ENCODE results near the gene LCNL1.

LCNL1 gene

GRCh38 chr9:137019891-137020683 lies 37.3 kb downstream of the LCNL1 start:
- no peak for DNase-seq (ENCODE audit: insufficient read length, low spot score)
- TF ChIP-seq CTCF (IDR thresholded peaks at IDR 0.05; ENCODE audit: insufficient read depth, missing control alignments) = no peak
- FAIRE-seq = no peak

- DNase-seq (ENCODE audit: insufficient read length, low spot score) (no peak), FAIRE-seq (no peak)
- no peak for TF ChIP-seq CTCF (IDR thresholded peaks at IDR 0.05; ENCODE audit: insufficient read depth, missing control alignments)
Measured at GRCh38 chr9:137020771-137021567, 38.2 kb downstream of the LCNL1 start.

GRCh38 chr9:137021568-137021978 lies 38.8 kb downstream of the LCNL1 start:
- no peak for TF ChIP-seq CTCF (IDR thresholded peaks at IDR 0.05; ENCODE audit: insufficient read depth, missing control alignments)
- DNase-seq (ENCODE audit: insufficient read length, low spot score) (no peak), FAIRE-seq (no peak)

GRCh38 chr9:137021979-137022661 lies 39.3 kb downstream of the LCNL1 start:
- DNase-seq (ENCODE audit: insufficient read length, low spot score) (no peak), FAIRE-seq (no peak)

GRCh38 chr9:137022662-137023008 lies 39.8 kb downstream of the LCNL1 start:
- no peak for TF ChIP-seq CTCF (IDR thresholded peaks at IDR 0.05; ENCODE audit: insufficient read depth, missing control alignments)
- FAIRE-seq (no peak), DNase-seq (ENCODE audit: insufficient read length, low spot score) (no peak)

More at GRCh38 chr9:137021979-137022661, 39.3 kb downstream of the LCNL1 start:
- TF ChIP-seq CTCF (IDR thresholded peaks at IDR 0.05; ENCODE audit: insufficient read depth, missing control alignments) = no peak

- FAIRE-seq (no peak), DNase-seq (ENCODE audit: insufficient read length, low spot score) (no peak)
- TF ChIP-seq CTCF (IDR thresholded peaks at IDR 0.05; ENCODE audit: insufficient read depth, missing control alignments) = no peak
Measured at GRCh38 chr9:137023157-137023556, 40.4 kb downstream of the LCNL1 start.
